Neutrophil (primary cell): Measurements from ENCODE around the gene PTH1R.

Source experiments
- H3K27ac ChIP-seq: fragments of 200-600 bp; sonication (generic); 2 replicates; pipeline ENCODE4 v1.5.1; 2016; ENCODE audit warnings: mild to moderate bottlenecking, moderate library complexity
- H3K27me3 ChIP-seq: fragments of 200-600 bp; sonication (generic); 2 replicates; pipeline ENCODE4 v1.6.0; 2016; ENCODE audit warnings: mild to moderate bottlenecking
- H3K36me3 ChIP-seq: fragments of 200-600 bp; sonication (generic); 2 replicates; pipeline ENCODE4 v1.5.1; 2017
- H3K4me1 ChIP-seq, 2 experiments: fragments of 200-600 bp in 1 of 2; sonication (generic) in 1 of 2; 1 replicate in 1 of 2; 2 replicates in 1 of 2; pipeline versions ENCODE4 v1.5.1 to v1.6.1; 2013 to 2016; ENCODE audit warnings: low read depth in 1 of 2, low read length in 1 of 2, mild to moderate bottlenecking in 1 of 2, moderate library complexity in 1 of 2; ENCODE audit not compliant: control insufficient read depth in 1 of 2, insufficient read depth in 1 of 2
- H3K4me3 ChIP-seq, 2 experiments: fragments of 200-600 bp in 1 of 2; sonication (generic) in 1 of 2; 1 replicate in 1 of 2; 2 replicates in 1 of 2; pipeline ENCODE4 v1.5.1; 2013 to 2016; ENCODE audit warnings: low read depth in 1 of 2, low read length in 1 of 2, mild to moderate bottlenecking in 1 of 2, moderate library complexity in 1 of 2
- H3K9me3 ChIP-seq: fragments of 200-600 bp; sonication (generic); 2 replicates; pipeline ENCODE4 v1.5.1; 2016
- TF ChIP-seq, protein P1 (sequence below): fragments of 200-600 bp; sonication (generic); IDR thresholded peaks from 2 replicates; pipeline ENCODE4 v1.5.1; 2016; ENCODE audit warnings: antibody characterized with exemption

The PTH1R gene

DNA sequence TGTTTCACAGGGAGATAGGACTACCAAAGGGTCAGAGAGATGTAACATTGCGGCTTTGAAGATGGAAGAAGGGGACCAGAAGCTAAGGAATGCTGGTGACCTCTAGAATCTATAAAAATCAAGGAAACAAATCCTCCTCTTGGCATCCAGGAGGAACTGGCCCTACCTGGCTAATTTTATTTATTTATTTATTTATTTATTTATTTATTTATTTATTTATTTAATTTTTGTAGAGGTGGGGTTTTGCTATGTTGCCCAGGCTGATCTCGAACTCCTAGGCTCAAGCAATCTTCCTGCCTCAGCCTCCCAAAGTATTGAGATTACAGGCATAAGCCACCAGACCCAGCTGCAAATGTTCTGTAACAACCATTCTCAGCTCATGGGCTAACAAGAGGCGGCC, 34.0 kb upstream of the PTH1R start:
- TF ChIP-seq, protein P1, sequence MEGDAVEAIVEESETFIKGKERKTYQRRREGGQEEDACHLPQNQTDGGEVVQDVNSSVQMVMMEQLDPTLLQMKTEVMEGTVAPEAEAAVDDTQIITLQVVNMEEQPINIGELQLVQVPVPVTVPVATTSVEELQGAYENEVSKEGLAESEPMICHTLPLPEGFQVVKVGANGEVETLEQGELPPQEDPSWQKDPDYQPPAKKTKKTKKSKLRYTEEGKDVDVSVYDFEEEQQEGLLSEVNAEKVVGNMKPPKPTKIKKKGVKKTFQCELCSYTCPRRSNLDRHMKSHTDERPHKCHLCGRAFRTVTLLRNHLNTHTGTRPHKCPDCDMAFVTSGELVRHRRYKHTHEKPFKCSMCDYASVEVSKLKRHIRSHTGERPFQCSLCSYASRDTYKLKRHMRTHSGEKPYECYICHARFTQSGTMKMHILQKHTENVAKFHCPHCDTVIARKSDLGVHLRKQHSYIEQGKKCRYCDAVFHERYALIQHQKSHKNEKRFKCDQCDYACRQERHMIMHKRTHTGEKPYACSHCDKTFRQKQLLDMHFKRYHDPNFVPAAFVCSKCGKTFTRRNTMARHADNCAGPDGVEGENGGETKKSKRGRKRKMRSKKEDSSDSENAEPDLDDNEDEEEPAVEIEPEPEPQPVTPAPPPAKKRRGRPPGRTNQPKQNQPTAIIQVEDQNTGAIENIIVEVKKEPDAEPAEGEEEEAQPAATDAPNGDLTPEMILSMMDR, result no peak
- H3K36me3 ChIP-seq, result no peaks in the 10 kb centered on the region
- H3K4me3 ChIP-seq, result no peak overlapping the region
- no peak overlapping the region for H3K27ac ChIP-seq
- peaks cover 65% of the 10 kb centered on the region for H3K27me3 ChIP-seq
- peaks cover 5 to 15% of the 10 kb centered on the region in 2 experiments for H3K4me1 ChIP-seq
- no peaks in the 10 kb centered on the region for H3K9me3 ChIP-seq

DNA sequence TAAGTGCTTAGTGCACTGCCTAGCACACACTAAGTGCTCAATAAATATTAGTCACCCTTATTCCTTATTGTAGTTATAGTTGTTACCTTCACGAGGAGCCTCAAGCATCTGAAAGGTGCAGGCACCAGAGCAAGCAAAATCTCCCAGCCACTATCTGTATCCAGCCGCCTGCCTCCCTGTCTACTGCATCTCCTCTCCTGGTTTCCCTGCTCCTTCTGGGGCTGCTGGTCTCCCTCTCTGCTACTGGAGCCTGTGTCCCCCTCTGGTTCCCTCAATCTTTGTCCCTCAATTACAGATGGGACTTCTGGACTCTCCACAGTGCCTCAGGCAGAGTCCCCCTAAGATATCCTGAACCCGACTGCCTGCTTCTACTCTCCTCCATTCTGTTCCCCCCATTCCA, 33.1 kb upstream of the PTH1R start:
- Histone ChIP-seq H3K27ac (no peak overlapping the region), H3K9me3 (no peaks in the 10 kb centered on the region), H3K4me3 (no peak overlapping the region), H3K36me3 (no peaks in the 10 kb centered on the region), H3K27me3 (peaks cover 66% of the 10 kb centered on the region), H3K4me1 (peaks cover 5 to 15% of the 10 kb centered on the region in 2 experiments)
- TF ChIP-seq, protein P1, result no peak

GRCh38 chr3:46844881-46845312, 32.6 kb upstream of the PTH1R start:
- Histone ChIP-seq H3K4me1 (peaks cover 5 to 15% of the 10 kb centered on the region in 2 experiments), H3K27me3 (peaks cover 66% of the 10 kb centered on the region), H3K4me3 (peak overlapping the region in 1 of 2 experiments; percentile 52), H3K36me3 (no peaks in the 10 kb centered on the region), H3K9me3 (no peaks in the 10 kb centered on the region), H3K27ac (no peak overlapping the region)
- TF ChIP-seq, protein P1, result no peak

DNA sequence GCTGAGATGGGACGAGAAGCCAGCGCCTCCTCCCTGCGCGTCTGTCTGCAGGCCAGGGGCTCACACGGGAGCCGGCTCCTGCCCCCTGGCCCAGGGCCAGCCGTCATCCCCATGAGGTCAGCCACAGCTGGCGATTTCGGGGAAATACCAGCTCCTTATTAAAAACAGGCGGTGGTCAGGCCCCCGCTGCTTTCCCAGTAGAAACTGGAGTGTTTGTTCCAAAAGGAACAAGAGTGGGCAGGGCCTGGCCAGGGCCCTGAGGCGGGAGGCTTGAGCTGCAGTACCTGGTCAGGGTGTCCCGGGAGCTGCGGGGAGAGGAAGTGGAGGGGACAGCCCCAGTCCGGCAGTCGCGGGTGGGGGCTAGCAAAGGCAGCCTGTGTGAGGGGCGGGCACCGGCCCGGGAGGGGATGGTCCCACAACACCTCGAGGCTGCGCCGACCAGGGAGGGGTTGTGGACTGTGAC, 32.1 kb upstream of the PTH1R start:
- peaks cover 5 to 15% of the 10 kb centered on the region in 2 experiments for H3K4me1 ChIP-seq
- TF ChIP-seq, protein P1, result no peak
- H3K27ac ChIP-seq, result no peak overlapping the region
- H3K27me3 ChIP-seq, result peaks cover 66% of the 10 kb centered on the region
- no peaks in the 10 kb centered on the region for H3K9me3 ChIP-seq
- H3K4me3 ChIP-seq, result peak overlapping the region; percentile 42 to 52
- H3K36me3 ChIP-seq, result no peaks in the 10 kb centered on the region

GRCh38 chr3:46845860-46846623, 31.5 kb upstream of the PTH1R start:
- TF ChIP-seq, protein P1, result no peak
- peak overlapping the region; percentile 42 to 52 for H3K4me3 ChIP-seq
- no peaks in the 10 kb centered on the region for H3K36me3 ChIP-seq
- H3K4me1 ChIP-seq, result peaks cover 5 to 15% of the 10 kb centered on the region in 2 experiments
- H3K27me3 ChIP-seq, result peaks cover 66% of the 10 kb centered on the region
- no peak overlapping the region for H3K27ac ChIP-seq
- no peaks in the 10 kb centered on the region for H3K9me3 ChIP-seq
